C4-2B (cell line): Measurements from ENCODE around the gene SIKE1.

Source experiments
- H3K27ac ChIP-seq: fragments of 450-650 bp; 2 replicates; pipeline ENCODE4 v1.5.1; 2017
- CTCF ChIP-seq: fragments of 450-650 bp; conservative IDR thresholded peaks from 2 replicates; pipeline ENCODE4 v1.5.1; 2017; ENCODE audit warnings: mild to moderate bottlenecking
- ZFX ChIP-seq: fragments of 450-650 bp; IDR thresholded peaks from 2 replicates; pipeline ENCODE4 v1.6.1; 2017

The SIKE1 gene

DNA sequence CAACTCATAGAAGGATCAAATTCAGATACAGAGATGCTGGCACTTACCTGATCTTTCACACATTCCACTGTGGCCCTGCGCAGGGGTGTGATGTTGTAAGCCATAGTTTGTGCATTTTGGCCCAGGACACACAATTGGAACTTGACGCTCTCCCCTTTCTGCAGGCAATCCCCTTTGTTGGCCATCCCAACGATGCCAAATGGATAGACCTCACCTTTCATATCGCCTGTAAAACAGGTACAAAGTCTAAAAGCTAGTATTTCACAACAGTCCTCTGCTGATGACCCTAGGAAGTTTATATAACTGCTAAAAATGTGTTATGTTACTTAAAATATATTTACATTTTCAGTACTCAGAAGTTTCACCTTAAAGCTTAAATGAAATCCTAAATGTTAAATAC, 60.0 kb downstream of the SIKE1 start:
- TF ChIP-seq ZFX (no peak), CTCF (no peak)
- H3K27ac ChIP-seq: no peak overlapping the region
